Kidney (tissue), 14 donors: Measurements from ENCODE around the gene ZDHHC14. TPM values are rescaled to one million over a fixed set of nuclear protein-coding genes. Genes with fewer than 3 reads are reported as not detected.

Experiments
- DNase-seq, 5 donors: peaks; one replicate each; pipeline ENCODE4 v3.0.0-alpha.2; 2013 to 2020
- FAIRE-seq: peaks from 2 replicates; lab custom pipeline; 2012; peaks lifted over from hg19 to GRCh38; lab: Jason Lieb, UNC
- H3K27ac ChIP-seq, 2 donors: one replicate each; pipeline ENCODE4 v1.7.0; 2013; ENCODE audit warnings: low read depth in 2 of 2, low read length in 2 of 2, inconsistent platforms in 1 of 2
- H3K27me3 ChIP-seq: one replicate; pipeline ENCODE4 v1.7.1; 2013; ENCODE audit warnings: low read length, inconsistent platforms; ENCODE audit not compliant: control insufficient read depth, insufficient read depth
- H3K36me3 ChIP-seq, 3 donors: one replicate each; pipeline versions ENCODE4 v1.7.0 to v1.7.1; 2013; ENCODE audit warnings: low read length in 3 of 3, control low read depth in 1 of 3, inconsistent platforms in 1 of 3; ENCODE audit not compliant: insufficient read depth in 3 of 3, control insufficient read depth in 2 of 3
- H3K4me1 ChIP-seq, 3 donors: one replicate each; pipeline versions ENCODE4 v1.7.0 to v1.7.1; 2013; ENCODE audit warnings: low read length in 3 of 3, inconsistent platforms in 1 of 3, low read depth in 1 of 3; ENCODE audit not compliant: control insufficient read depth in 2 of 3, insufficient read depth in 2 of 3
- H3K4me3 ChIP-seq, 3 donors: one replicate each; pipeline versions ENCODE4 v1.7.0 to v1.8.1; 2013; ENCODE audit warnings: low read length in 3 of 3, control low read depth in 1 of 3, inconsistent platforms in 1 of 3
- H3K9ac ChIP-seq, 3 donors: one replicate each; pipeline versions ENCODE4 v1.7.0 to v1.7.1; 2013; ENCODE audit warnings: low read length in 3 of 3, control low read depth in 1 of 3, inconsistent platforms in 1 of 3
- H3K9me3 ChIP-seq, 3 donors: one replicate each; pipeline versions ENCODE4 v1.7.0 to v1.7.1; 2013; ENCODE audit warnings: low read length in 3 of 3, control low read depth in 1 of 3, inconsistent platforms in 1 of 3; ENCODE audit not compliant: control insufficient read depth in 2 of 3, insufficient read depth in 1 of 3
- CTCF ChIP-seq: IDR thresholded peaks from 3 replicates; pipeline ENCODE4 v1.5.1; 2012; ENCODE audit warnings: mild to moderate bottlenecking, moderate library complexity, borderline replicate concordance; ENCODE audit not compliant: insufficient read depth; ENCODE audit errors: extremely low read depth
- intact Hi-C: fragments of 100-400 bp; cut with DNase I; formaldehyde crosslinking; loops from one replicate; pipeline ENCODE4 v1.11.1; 2022
- polyA plus RNA-seq: library from polyadenylated mRNA; stranded (reverse); fragments of 350-450 nt; fragmentation: Illumina TruSeq; extraction: RNeasy Lipid Tissue Mini Kit (QIAGEN cat#74804); gene quantifications from one replicate; pipeline ENCODE4 v1.2.3, GENCODE V29; 2014; ENCODE audit warnings: low read depth, low replicate concordance; ENCODE audit not compliant: insufficient read depth
- total RNA-seq: library from RNA; stranded (reverse); fragmentation: NEBNext Ultra II Directional; extraction: Animal tissue kit (Norgen Biotek cat#: 25700); gene quantifications from one replicate; pipeline ENCODE4 v1.2.1, GENCODE V29; 2021
- donor health status: control.
- donor health status: control.
- donor health status: control.
- donor health status: control.
- donor health status: control.
- donor health status: DM: yes; HTN: yes; CAD: no.
- donor health status: Normal renal cell carcinoma (clear cell type).

ZDHHC14 gene
- total and polyA plus RNA-seq, 2 donors from 2014 or later = 13.5 to 26.7 TPM

GRCh38 chr6:157535340-157536222 is 154.6 kb downstream of the ZDHHC14 start:
- no peak for TF ChIP-seq CTCF
- Histone ChIP-seq H3K9ac (no peak overlapping the region), H3K4me3 (peak overlapping the region in 1 of 3 donors; percentile 32), H3K9me3 (no peaks in the 10 kb centered on the region), H3K27ac (peak overlapping the region; percentile 49 to 68), H3K27me3 (no peaks in the 10 kb centered on the region), H3K36me3 (no peaks in the 10 kb centered on the region), H3K4me1 (peaks cover 3 to 29% (median 17%) of the 10 kb centered on the region in 3 donors)
- FAIRE-seq (peak; percentile 3), DNase-seq (peak in 2 of 5 donors; percentile 50)
- intact Hi-C loops = no loop called here

- Histone ChIP-seq H3K9me3 (no peaks in the 10 kb centered on the region), H3K36me3 (no peaks in the 10 kb centered on the region), H3K4me1 (peaks cover 3 to 29% (median 17%) of the 10 kb centered on the region in 3 donors), H3K27ac (peak overlapping the region; percentile 49 to 68), H3K4me3 (peak overlapping the region in 1 of 3 donors; percentile 32), H3K9ac (no peak overlapping the region), H3K27me3 (no peaks in the 10 kb centered on the region)
- DNase-seq (no peak), FAIRE-seq (no peak)
- intact Hi-C loops = no loop called here
- no peak for TF ChIP-seq CTCF
Observed at GRCh38 chr6:157536223-157536545, 155.2 kb downstream of the ZDHHC14 start.

GRCh38 chr6:157537556-157537955 is 156.6 kb downstream of the ZDHHC14 start:
- Histone ChIP-seq H3K9me3 (no peaks in the 10 kb centered on the region), H3K36me3 (no peaks in the 10 kb centered on the region), H3K9ac (no peak overlapping the region), H3K27ac (no peak overlapping the region), H3K4me1 (peaks cover 3 to 25% (median 17%) of the 10 kb centered on the region in 3 donors), H3K27me3 (no peaks in the 10 kb centered on the region), H3K4me3 (no peak overlapping the region)
- FAIRE-seq (no peak), DNase-seq (no peak)
- no peak for TF ChIP-seq CTCF
- intact Hi-C loops = no loop called here
